ENCODE measurements around the gene HOOK1. TPM values are rescaled to one million over a fixed set of nuclear protein-coding genes. Genes with fewer than 3 reads are reported as not detected.

The HOOK1 gene
- total RNA-seq, result 9.2 and 11.1 TPM in 2 replicates

DNA sequence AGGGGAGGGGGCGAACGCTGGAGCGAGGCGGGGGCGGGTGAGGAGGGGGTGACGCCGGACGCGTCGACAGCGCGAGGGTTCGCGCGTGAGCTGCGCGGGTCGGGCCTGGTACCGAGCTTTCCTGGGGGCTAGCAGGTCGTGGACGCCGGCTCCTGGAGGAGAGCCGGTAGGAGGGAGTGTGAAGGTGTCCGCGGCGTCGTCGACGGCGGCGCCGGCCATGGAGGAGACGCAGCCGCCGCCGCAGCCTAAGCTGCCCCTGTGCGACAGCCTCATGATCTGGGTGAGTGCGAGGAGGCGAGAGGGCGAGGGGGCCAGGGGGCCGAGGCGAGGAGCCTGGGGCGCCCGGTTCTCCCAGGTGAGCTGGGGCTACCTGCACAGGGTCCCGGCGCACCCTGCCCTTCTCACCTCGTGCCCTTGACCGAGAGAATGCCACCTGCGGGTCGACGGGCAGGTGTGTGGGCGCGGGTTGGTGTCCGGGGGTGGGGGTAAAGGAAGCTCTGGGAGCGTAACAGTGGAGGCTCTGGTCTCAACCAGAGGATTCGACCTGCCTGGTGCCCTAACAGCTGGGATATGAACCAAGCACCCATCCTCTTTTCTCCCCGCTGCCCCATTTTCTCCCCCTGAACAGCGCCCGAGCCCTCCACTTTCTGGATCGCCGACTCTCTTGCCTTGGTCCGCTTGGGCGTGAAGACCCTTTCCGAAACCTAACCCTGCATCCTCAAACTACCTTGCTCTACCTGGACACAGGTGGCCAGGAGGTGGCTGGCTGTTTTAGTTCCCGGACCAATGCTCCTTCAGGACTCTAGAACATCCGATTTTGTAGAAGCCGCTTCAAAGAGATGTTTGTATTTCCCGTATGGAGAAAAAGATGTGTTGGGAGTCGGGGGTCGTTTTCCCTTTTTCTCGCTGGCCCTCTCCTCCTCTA, at the start of gene HOOK1:
TSS of gene HOOK1 (plus strand) at position 49 of the 925 bp plus-strand sequence. CDS start at position 218, 169 bp downstream.

Other genes with a start within 250 kb of the HOOK1 start
- gene CYP2J2, start 111.8 kb downstream of the HOOK1 start, total RNA-seq, result 1.1 and 3.1 TPM in 2 replicates